A673 (cell line): ENCODE results near the gene DPEP2. TPM values are rescaled to one million over a fixed set of nuclear protein-coding genes. Genes with fewer than 3 reads are reported as not detected.

Experiments
- BruUV-seq: library from RNA; stranded (reverse); fragments of 400-500 nt; replicated peaks from 2 replicates; lab custom pipeline; 2021; lab: Mats Ljungman, UMichigan
- CTCF ChIA-PET: fragments of 300-600 bp; sonication (Branson Sonifier 250); formaldehyde crosslinking; loops from one replicate; lab custom pipeline; 2022; ENCODE audit warnings: antibody characterized with exemption; lab: Charles Lee
- POLR2A ChIA-PET: fragments of 300-600 bp; sonication (Branson Sonifier 250); formaldehyde crosslinking; loops from one replicate; lab custom pipeline; 2022; ENCODE audit warnings: antibody characterized with exemption; ENCODE audit not compliant: low non-redundant PET; lab: Charles Lee
- DNase-seq: peaks from one replicate; pipeline ENCODE4 v3.0.0-alpha.2; 2015; ENCODE audit warnings: low spot score
- H3K27ac ChIP-seq: fragments of 200-600 bp; sonication (generic); 2 replicates; pipeline ENCODE4 v1.5.1; 2016; ENCODE audit warnings: mixed run types, low read depth, mild to moderate bottlenecking, mixed read lengths, antibody characterized with exemption, low read length; ENCODE audit not compliant: poor library complexity, severe bottlenecking
- H3K27me3 ChIP-seq: fragments of 200-600 bp; sonication (generic); replicated peaks from 2 replicates; pipeline ENCODE4 v1.6.1; 2017; ENCODE audit warnings: mixed run types, low read depth, mild to moderate bottlenecking, mixed read lengths, antibody characterized with exemption, low read length; ENCODE audit not compliant: insufficient read depth, poor library complexity
- H3K36me3 ChIP-seq: fragments of 200-600 bp; sonication (generic); 2 replicates; pipeline ENCODE4 v1.6.1; 2016; ENCODE audit warnings: mixed run types, mild to moderate bottlenecking, mixed read lengths, antibody characterized with exemption, low read length; ENCODE audit not compliant: insufficient read depth, poor library complexity, severe bottlenecking
- H3K4me1 ChIP-seq: fragments of 200-600 bp; sonication (generic); 2 replicates; pipeline ENCODE4 v1.6.1; 2017; ENCODE audit warnings: mixed run types, mild to moderate bottlenecking, mixed read lengths, antibody characterized with exemption, low read length; ENCODE audit not compliant: insufficient read depth, poor library complexity, severe bottlenecking
- H3K4me3 ChIP-seq: fragments of 200-600 bp; sonication (generic); 2 replicates; pipeline ENCODE4 v1.5.1; 2016; ENCODE audit warnings: low read depth, mixed run types, mild to moderate bottlenecking, mixed read lengths, low read length; ENCODE audit not compliant: poor library complexity, severe bottlenecking
- H3K9me3 ChIP-seq: fragments of 200-600 bp; sonication (generic); 2 replicates; pipeline ENCODE4 v1.6.1; 2016; ENCODE audit warnings: mixed run types, low read depth, mild to moderate bottlenecking, mixed read lengths, antibody characterized with exemption, low read length; ENCODE audit not compliant: poor library complexity, severe bottlenecking
- EZH2 ChIP-seq: fragments of 200-600 bp; sonication (generic); IDR thresholded peaks from 2 replicates; pipeline ENCODE4 v1.6.1; 2017; ENCODE audit warnings: borderline replicate concordance, low read depth, mild to moderate bottlenecking, mixed read lengths, antibody characterized with exemption, low read length; ENCODE audit not compliant: poor library complexity, severe bottlenecking
- intact Hi-C: fragments of 100-400 bp; cut with micrococcal nuclease; formaldehyde crosslinking; loops from one replicate; pipeline ENCODE4 v1.10.0; 2022; ENCODE audit not compliant: unreplicated experiment
- total RNA-seq: library from RNA; stranded (reverse); gene quantifications from 2 replicates; pipeline ENCODE4 v1.2.3, GENCODE V29; 2021
- TF ChIP-seq, protein P1 (sequence below): fragments of 300-800, 200-600 bp; sonication (generic); conservative IDR thresholded peaks from 2 replicates; pipeline ENCODE4 v1.5.1; 2017; ENCODE audit warnings: low read depth, mild to moderate bottlenecking, antibody characterized with exemption, low read length, moderate library complexity, mixed read lengths

Gene DPEP2
- total RNA-seq, 1 experiment from 2014 or later = not detected

GRCh38 chr16:67989322-67990017 is 9.8 kb downstream of the DPEP2 start:
- TF ChIP-seq EZH2 = no peak
- Histone ChIP-seq H3K9me3 (no peaks in the 10 kb centered on the region), H3K4me3 (no peak overlapping the region), H3K27ac (no peak overlapping the region), H3K36me3 (no peaks in the 10 kb centered on the region), H3K27me3 (no peaks in the 10 kb centered on the region), H3K4me1 (peaks cover 5% of the 10 kb centered on the region)
- intact Hi-C loops = no loop called here
- DNase-seq = no peak
- ChIA-PET POLR2A (no interaction called here), CTCF (no interaction called here)
- no TSS peak for BruUV-seq

DNA sequence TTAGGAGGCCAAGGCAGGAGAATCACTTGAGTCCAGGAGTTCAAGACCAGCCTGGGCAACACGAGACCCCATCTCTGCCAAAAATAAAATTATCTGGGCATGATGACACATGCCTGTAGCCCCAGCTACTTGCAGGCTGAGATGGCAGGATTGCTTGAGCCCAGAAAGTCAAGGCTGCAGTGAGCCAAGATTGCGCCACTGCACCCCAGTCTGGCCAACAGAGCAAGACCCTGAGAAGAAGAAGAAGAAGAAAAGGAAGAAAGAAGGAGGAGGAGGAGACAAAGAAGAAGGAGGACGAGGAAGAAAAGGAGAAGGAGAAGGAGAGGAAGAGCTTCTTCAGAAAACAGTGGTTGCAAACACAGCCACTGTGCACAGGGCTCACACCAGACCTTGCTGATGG is 10.6 kb downstream of the DPEP2 start:
- Histone ChIP-seq H3K36me3 (no peaks in the 10 kb centered on the region), H3K4me3 (no peak overlapping the region), H3K27ac (no peak overlapping the region), H3K9me3 (no peaks in the 10 kb centered on the region), H3K27me3 (no peaks in the 10 kb centered on the region), H3K4me1 (peaks cover 4% of the 10 kb centered on the region)
- ChIA-PET POLR2A (no interaction called here), CTCF (no interaction called here)
- no peak for TF ChIP-seq EZH2
- TF ChIP-seq, protein P1, sequence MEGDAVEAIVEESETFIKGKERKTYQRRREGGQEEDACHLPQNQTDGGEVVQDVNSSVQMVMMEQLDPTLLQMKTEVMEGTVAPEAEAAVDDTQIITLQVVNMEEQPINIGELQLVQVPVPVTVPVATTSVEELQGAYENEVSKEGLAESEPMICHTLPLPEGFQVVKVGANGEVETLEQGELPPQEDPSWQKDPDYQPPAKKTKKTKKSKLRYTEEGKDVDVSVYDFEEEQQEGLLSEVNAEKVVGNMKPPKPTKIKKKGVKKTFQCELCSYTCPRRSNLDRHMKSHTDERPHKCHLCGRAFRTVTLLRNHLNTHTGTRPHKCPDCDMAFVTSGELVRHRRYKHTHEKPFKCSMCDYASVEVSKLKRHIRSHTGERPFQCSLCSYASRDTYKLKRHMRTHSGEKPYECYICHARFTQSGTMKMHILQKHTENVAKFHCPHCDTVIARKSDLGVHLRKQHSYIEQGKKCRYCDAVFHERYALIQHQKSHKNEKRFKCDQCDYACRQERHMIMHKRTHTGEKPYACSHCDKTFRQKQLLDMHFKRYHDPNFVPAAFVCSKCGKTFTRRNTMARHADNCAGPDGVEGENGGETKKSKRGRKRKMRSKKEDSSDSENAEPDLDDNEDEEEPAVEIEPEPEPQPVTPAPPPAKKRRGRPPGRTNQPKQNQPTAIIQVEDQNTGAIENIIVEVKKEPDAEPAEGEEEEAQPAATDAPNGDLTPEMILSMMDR = no peak
- intact Hi-C loops = no loop called here
- no peak for DNase-seq
- BruUV-seq = no TSS peak

DNA sequence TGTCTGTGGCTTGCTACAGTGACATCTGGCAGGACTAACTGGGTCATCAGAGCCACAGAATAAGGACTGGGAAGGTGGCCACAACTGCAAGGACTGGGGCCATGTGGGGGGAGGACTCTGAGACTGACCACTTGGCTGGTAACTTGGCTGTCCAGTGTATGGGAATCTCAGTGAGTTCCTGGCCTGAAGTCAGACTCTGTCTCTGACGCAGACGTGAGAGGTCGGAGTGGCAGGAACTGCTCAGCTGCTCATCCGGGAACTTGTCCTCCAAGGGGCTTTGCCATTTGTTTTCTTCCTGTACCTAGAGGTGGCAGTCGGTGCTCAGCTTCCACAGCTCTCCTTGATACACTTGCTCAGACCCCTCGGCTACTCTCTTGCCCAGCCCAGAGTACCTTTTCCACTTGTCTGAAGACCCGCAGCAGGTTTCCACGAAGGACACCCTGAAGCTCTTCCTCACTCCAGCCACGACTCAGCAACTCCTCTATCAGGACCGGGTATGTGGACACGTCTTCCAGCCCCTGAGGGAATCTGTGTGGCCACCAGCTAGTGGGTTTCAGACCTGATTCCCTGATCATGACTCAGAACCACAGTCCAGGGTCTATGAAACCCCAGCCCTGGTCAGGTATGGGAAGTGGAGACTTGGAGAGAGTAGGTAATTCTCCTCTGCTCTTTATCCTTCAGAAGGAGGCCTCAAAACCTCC is 11.7 kb downstream of the DPEP2 start:
- no TSS peak for BruUV-seq
- no peaks in the 10 kb centered on the region for H3K9me3 ChIP-seq
- H3K27me3 ChIP-seq = no peaks in the 10 kb centered on the region
- H3K36me3 ChIP-seq = no peaks in the 10 kb centered on the region
- TF ChIP-seq EZH2 = no peak
- TF ChIP-seq, protein P1 = no peak
- CTCF ChIA-PET = no interaction called here
- no peaks in the 10 kb centered on the region for H3K4me1 ChIP-seq
- POLR2A ChIA-PET = no interaction called here
- H3K27ac ChIP-seq = no peak overlapping the region
- H3K4me3 ChIP-seq = no peak overlapping the region
- no peak for DNase-seq
- intact Hi-C loops = no loop called here

DNA sequence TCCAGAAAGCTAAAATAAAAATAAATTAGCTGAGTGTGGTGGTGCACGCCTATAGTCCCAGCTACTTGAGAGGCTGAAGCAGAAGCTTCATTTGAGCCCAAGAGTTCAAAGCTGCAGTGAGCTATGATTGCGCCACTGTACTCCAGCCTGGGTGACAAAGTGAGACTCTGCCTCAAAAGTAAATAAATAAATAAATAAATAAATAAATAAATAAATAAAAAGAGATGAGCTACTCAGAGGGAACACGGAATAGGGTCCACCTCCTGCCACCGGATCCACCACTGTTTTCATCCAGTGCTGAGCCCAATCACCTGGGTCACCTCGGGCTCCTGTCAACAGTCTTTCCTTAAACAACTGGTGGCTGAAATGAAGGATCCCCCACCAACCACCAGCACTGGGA is 12.3 kb downstream of the DPEP2 start:
- Histone ChIP-seq H3K27me3 (no peaks in the 10 kb centered on the region), H3K36me3 (no peaks in the 10 kb centered on the region), H3K4me3 (no peak overlapping the region), H3K9me3 (no peaks in the 10 kb centered on the region), H3K4me1 (no peaks in the 10 kb centered on the region), H3K27ac (no peak overlapping the region)
- no TSS peak for BruUV-seq
- POLR2A ChIA-PET = no interaction called here
- intact Hi-C loops = no loop called here
- DNase-seq = no peak
- TF ChIP-seq, protein P1 = no peak
- no peak for TF ChIP-seq EZH2
- CTCF ChIA-PET = no interaction called here
